NT2/D1 (cell line): ENCODE data around the gene PLEKHG7.
A peak's percentile ranks its signal among the peaks of the same experiment; 100 is the strongest.
"Not testable (repeated sequence)": the region's sequence is repeated elsewhere in the genome, so short reads cannot be mapped to it uniquely, and the experiment has no call there.

Source experiments
- DNase-seq: peaks from one replicate; pipeline ENCODE4 v3.0.0-alpha.2; 2011; ENCODE audit warnings: low read depth, low spot score
- H3K27me3 ChIP-seq: 2 replicates; pipeline ENCODE4 v1.6.0; 2011; ENCODE audit warnings: mild to moderate bottlenecking; ENCODE audit not compliant: insufficient read length, insufficient read depth
- H3K36me3 ChIP-seq: 2 replicates; pipeline ENCODE4 v1.6.1; 2011; ENCODE audit warnings: mild to moderate bottlenecking, low read length, mixed read lengths; ENCODE audit not compliant: insufficient read depth, insufficient read length
- H3K4me1 ChIP-seq: 2 replicates; pipeline ENCODE4 v1.5.1; 2011; ENCODE audit not compliant: insufficient read depth, insufficient read length
- H3K4me3 ChIP-seq: 2 replicates; pipeline ENCODE4 v1.5.1; 2011; ENCODE audit warnings: low read depth; ENCODE audit not compliant: insufficient read length
- H3K9ac ChIP-seq: 2 replicates; pipeline ENCODE4 v1.6.0; 2011; ENCODE audit warnings: low read depth; ENCODE audit not compliant: insufficient read length
- H3K9me3 ChIP-seq: 2 replicates; pipeline ENCODE4 v1.5.1; 2011; ENCODE audit warnings: mild to moderate bottlenecking, low read length; ENCODE audit not compliant: insufficient read depth
- SUZ12 ChIP-seq: IDR thresholded peaks from 2 replicates; pipeline ENCODE4 v1.6.1; 2011; ENCODE audit not compliant: insufficient read length, insufficient read depth; ENCODE audit errors: extremely low read depth
- YY1 ChIP-seq: IDR thresholded peaks from 2 replicates; pipeline ENCODE4 v1.6.1; 2011; ENCODE audit not compliant: insufficient read length, insufficient read depth
- ZNF274 ChIP-seq: IDR thresholded peaks from 2 replicates; pipeline ENCODE4 v1.6.1; 2011; ENCODE audit warnings: mild to moderate bottlenecking, low read depth, low read length

Gene PLEKHG7

GRCh38 chr12:92778525-92778924, 75.7 kb downstream of the PLEKHG7 start:
- no peak for DNase-seq
- peaks cover 33% of the 10 kb centered on the region for H3K36me3 ChIP-seq
- no peak overlapping the region for H3K9ac ChIP-seq

DNA sequence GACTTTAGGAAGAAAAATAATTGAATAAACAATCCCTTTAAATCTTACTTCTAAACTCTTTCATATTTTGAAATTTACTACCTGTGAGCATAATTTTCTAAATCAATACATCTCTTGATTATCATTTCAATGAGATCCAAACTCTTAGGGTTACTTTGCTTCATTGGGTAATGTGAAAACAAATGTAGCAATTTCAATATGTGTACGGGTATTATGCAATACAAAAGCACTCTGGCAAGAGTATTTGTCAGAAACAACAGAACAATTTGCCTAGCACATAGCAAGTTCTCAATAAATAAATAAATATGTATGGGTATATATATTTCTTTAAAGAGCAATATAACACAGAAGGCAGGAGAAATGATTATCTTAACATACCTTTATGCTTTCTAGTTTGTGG, 77.1 kb downstream of the PLEKHG7 start:
- no peak for DNase-seq
- no peaks in the 10 kb centered on the region for H3K4me1 ChIP-seq
- H3K9me3 ChIP-seq: no peaks in the 10 kb centered on the region
- H3K4me3 ChIP-seq: no peak overlapping the region
- H3K27me3 ChIP-seq: no peaks in the 10 kb centered on the region
- TF ChIP-seq SUZ12 (no peak), ZNF274 (no peak), YY1 (no peak)
- no peak overlapping the region for H3K9ac ChIP-seq
- H3K36me3 ChIP-seq: peaks cover 34% of the 10 kb centered on the region

More at GRCh38 chr12:92778525-92778924, 75.7 kb downstream of the PLEKHG7 start:
- Histone ChIP-seq H3K9me3 (no peaks in the 10 kb centered on the region), H3K4me3 (no peak overlapping the region), H3K4me1 (no peaks in the 10 kb centered on the region), H3K27me3 (no peaks in the 10 kb centered on the region)
- TF ChIP-seq ZNF274 (no peak), YY1 (no peak), SUZ12 (no peak)

GRCh38 chr12:92784356-92784755, 81.6 kb downstream of the PLEKHG7 start:
- no peaks in the 10 kb centered on the region for H3K9me3 ChIP-seq
- no peak for TF ChIP-seq YY1
- TF ChIP-seq ZNF274: no peak
- TF ChIP-seq SUZ12: no peak
- no peak overlapping the region for H3K4me3 ChIP-seq
- H3K9ac ChIP-seq: no peak overlapping the region
- no peaks in the 10 kb centered on the region for H3K27me3 ChIP-seq
- no peaks in the 10 kb centered on the region for H3K4me1 ChIP-seq
- peaks cover 4% of the 10 kb centered on the region for H3K36me3 ChIP-seq
- no peak for DNase-seq

DNA sequence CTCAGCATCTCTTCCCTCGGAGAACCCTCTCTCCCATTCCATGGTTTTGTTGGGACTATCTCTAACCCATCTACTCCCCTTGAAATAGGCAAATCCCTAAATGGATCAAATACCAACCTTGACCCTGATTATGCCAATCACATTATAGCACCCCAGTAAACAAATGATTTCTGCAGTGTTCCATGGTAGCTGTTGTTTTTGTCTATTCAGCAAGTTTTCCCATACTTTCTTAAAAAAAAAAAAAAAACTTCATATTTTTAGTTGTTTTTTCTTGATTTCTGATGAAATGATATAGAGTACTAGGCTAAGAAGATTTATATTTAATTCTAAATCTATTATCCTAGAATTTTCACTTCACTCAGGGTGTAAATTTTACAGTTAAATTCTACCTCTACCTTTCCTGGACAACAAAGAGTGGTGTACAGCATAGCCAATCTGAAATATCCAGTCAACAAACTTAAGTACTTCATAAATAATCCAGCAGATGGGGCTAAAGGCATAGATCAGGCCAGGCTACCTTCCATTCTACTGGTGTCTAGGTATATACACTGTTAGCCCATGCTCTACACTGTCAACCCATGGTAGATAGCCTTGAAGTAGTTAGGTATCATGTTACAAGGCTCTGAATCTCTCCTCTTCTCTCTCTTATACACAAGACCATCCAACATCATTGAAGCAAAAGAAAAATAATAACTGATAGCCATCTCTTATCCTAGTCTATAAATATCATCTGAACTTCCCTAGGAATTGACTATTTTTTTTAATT, 82.2 kb downstream of the PLEKHG7 start:
- H3K9ac ChIP-seq: no peak overlapping the region
- TF ChIP-seq SUZ12 (no peak), ZNF274 (no peak), YY1 (no peak)
- DNase-seq: peak; percentile 52

DNA sequence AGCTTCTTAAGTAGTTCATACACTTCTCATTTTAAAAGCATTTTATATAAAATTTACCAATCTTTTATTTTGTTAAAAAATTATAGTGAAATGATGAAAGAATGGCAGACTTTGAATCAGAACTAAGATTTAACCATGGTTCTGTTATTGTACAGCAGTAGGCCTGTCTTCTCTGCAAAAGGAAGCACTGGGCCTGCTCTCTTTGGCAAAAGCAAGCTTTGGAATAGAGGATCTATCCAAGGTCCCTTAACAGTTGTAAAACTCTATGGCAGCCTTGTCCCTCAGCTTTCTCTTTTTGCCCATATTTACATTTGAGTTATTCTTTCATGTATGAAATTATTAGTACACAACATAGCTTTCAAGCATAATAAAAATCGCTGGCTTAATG, 82.8 kb downstream of the PLEKHG7 start:
- no peaks in the 10 kb centered on the region for H3K9me3 ChIP-seq
- H3K36me3 ChIP-seq: peaks cover 3% of the 10 kb centered on the region
- DNase-seq: no peak
- H3K4me3 ChIP-seq: no peak overlapping the region
- H3K9ac ChIP-seq: no peak overlapping the region
- TF ChIP-seq ZNF274 (no peak), YY1 (no peak), SUZ12 (no peak)
- no peaks in the 10 kb centered on the region for H3K27me3 ChIP-seq
- H3K4me1 ChIP-seq: no peaks in the 10 kb centered on the region

More for the DNA sequence above, 82.2 kb downstream of the PLEKHG7 start:
- H3K9me3 ChIP-seq: no peaks in the 10 kb centered on the region
- no peaks in the 10 kb centered on the region for H3K27me3 ChIP-seq
- no peaks in the 10 kb centered on the region for H3K4me1 ChIP-seq
- H3K36me3 ChIP-seq: peaks cover 3% of the 10 kb centered on the region
- H3K4me3 ChIP-seq: no peak overlapping the region

DNA sequence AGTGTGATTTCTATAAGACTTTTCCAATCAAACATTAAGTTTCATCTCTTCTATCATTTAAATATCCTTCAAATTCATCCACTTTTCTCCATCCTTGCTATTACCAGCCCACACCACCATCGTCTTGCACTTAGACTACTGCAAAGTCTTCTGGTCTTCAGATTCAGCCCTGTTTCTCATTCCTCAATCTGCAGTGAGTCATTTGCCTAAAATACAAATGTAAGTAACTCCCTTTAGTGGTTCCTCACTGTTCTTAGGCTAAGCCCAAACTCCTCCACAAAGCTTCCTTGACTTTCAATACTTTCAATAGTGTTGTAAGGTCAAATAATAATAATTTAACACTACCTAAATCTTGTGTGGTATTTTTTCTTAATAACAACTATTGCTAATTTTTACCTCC, 83.3 kb downstream of the PLEKHG7 start:
- Histone ChIP-seq H3K9ac (no peak overlapping the region), H3K27me3 (no peaks in the 10 kb centered on the region), H3K4me3 (no peak overlapping the region), H3K9me3 (no peaks in the 10 kb centered on the region), H3K4me1 (no peaks in the 10 kb centered on the region), H3K36me3 (peaks cover 3% of the 10 kb centered on the region)
- no peak for TF ChIP-seq YY1
- TF ChIP-seq ZNF274: no peak
- TF ChIP-seq SUZ12: no peak
- no peak for DNase-seq

GRCh38 chr12:92794356-92794755, 91.6 kb downstream of the PLEKHG7 start:
- H3K27me3 ChIP-seq, H3K9me3 ChIP-seq, H3K9ac ChIP-seq, H3K4me1 ChIP-seq, DNase-seq, H3K4me3 ChIP-seq: not testable (repeated sequence)
- H3K36me3 ChIP-seq: peaks cover 15% of the 10 kb centered on the region
